NCI-H345 treated with DMSO at 0.1 percent for 48 hours (cell line): ENCODE measurements around the gene CCDC110.

ENCODE experiments used
- DNase-seq: peaks from one replicate; lab custom pipeline; 2025; ENCODE audit not compliant: unreplicated experiment; lab: John Stamatoyannopoulos, UW

Gene CCDC110

GRCh38 chr4:185473247-185473646 lies 1.7 kb upstream of the CCDC110 start:
- DNase-seq = no peak

- no peak for DNase-seq
Observed at GRCh38 chr4:185472103-185472542, 590 bp upstream of the CCDC110 start.

GRCh38 chr4:185470501-185471195 lies 885 bp downstream of the CCDC110 start:
- no peak for DNase-seq

- no peak for DNase-seq
Observed at GRCh38 chr4:185469580-185470154, 1.9 kb downstream of the CCDC110 start.

GRCh38 chr4:185468999-185469398 lies 2.5 kb downstream of the CCDC110 start:
- DNase-seq = no peak

- DNase-seq = no peak
Observed at GRCh38 chr4:185467991-185468390, 3.5 kb downstream of the CCDC110 start.

GRCh38 chr4:185467101-185467500 lies 4.4 kb downstream of the CCDC110 start:
- no peak for DNase-seq

- no peak for DNase-seq
Observed at GRCh38 chr4:185465707-185466106, 5.8 kb downstream of the CCDC110 start.

- DNase-seq = no peak
Observed at GRCh38 chr4:185464887-185465286, 6.6 kb downstream of the CCDC110 start.

GRCh38 chr4:185464183-185464582 lies 7.3 kb downstream of the CCDC110 start:
- DNase-seq = no peak

GRCh38 chr4:185463541-185463940 lies 8.0 kb downstream of the CCDC110 start:
- no peak for DNase-seq

- DNase-seq = no peak
Observed at GRCh38 chr4:185461565-185461964, 10.0 kb downstream of the CCDC110 start.

- DNase-seq = no peak
Observed at GRCh38 chr4:185457136-185457535, 14.4 kb downstream of the CCDC110 start.

- no peak for DNase-seq
Observed at GRCh38 chr4:185456131-185456530, 15.4 kb downstream of the CCDC110 start.

- no peak for DNase-seq
Observed at GRCh38 chr4:185445209-185445608, 26.3 kb downstream of the CCDC110 start.

- no peak for DNase-seq
Observed at GRCh38 chr4:185441479-185441878, 30.1 kb downstream of the CCDC110 start.

- DNase-seq = no peak
Observed at GRCh38 chr4:185437809-185438208, 33.7 kb downstream of the CCDC110 start.

GRCh38 chr4:185435466-185435865 lies 36.1 kb downstream of the CCDC110 start:
- DNase-seq = no peak

GRCh38 chr4:185429660-185430059 lies 41.9 kb downstream of the CCDC110 start:
- no peak for DNase-seq

GRCh38 chr4:185426960-185427688 lies 44.4 kb downstream of the CCDC110 start:
- DNase-seq = no peak

- DNase-seq = peak; percentile 82
Observed at GRCh38 chr4:185425647-185426352, 45.7 kb downstream of the CCDC110 start, which contains the start of gene UFSP2. Gene UFSP2, minus strand, starts transcription at chr4:185425964. Its CDS starts 96 bp downstream, at chr4:185425868.
